ENCODE results near the gene PLCG1.
"Not testable (repeated sequence)": the region's sequence is repeated elsewhere in the genome, so short reads cannot be mapped to it uniquely, and the experiment has no call there.

DNA sequence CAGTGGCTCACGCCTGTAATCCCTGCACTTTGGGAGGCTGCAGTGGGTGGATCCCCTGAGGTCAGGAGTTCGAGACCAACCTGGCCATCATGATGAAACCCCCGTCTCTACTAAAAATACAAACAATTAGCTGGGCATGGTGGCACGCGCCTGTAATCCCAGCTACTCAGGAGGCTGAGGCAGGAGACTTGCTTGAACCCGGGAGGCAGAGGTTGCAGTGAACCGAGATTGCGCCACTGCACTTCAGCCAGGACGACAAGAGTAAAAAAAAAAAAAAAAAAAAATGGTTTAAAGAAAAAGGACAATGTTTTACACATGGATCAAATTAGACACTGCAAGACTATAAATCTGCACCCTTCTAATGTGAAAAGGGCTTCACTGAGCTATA lies 5.0 kb upstream of the PLCG1 start:
- TF ChIP-seq CTCF (IDR thresholded peaks at IDR 0.05); ZFX (IDR thresholded peaks at IDR 0.05; ENCODE audit: borderline replicate concordance): not testable (repeated sequence)

Measured in 22Rv1 (cell line).